ENCODE results near the gene NBEAL2. TPM values are rescaled to one million over a fixed set of nuclear protein-coding genes. Genes with fewer than 3 reads are reported as not detected.

Gene NBEAL2
- total and polyA plus RNA-seq, 10 of the 15 experiments (the other 5 are each of a cell fraction or from before 2014, with no cell fraction given): 0.07 to 127 (median 29.4) TPM

- DNase-seq (ENCODE audit: low read depth, low spot score): no peak
- ChIA-PET POLR2A (no interaction called here), RAD21 (ENCODE audit: unreplicated experiment) (no interaction called here), SMC1A (ENCODE audit: uncharacterized antibody, unreplicated experiment) (no interaction called here), CTCF (no interaction called here)
- Histone ChIP-seq H3K4me1 (ENCODE audit: control insufficient read depth, insufficient read depth, low read length) (no peaks in the 10 kb centered on the region), H3K4me2 (ENCODE audit: control insufficient read depth, insufficient read depth) (no peak overlapping the region), H3K9ac (ENCODE audit: control insufficient read depth, insufficient read depth, low read length) (no peak overlapping the region), H3K27me3 (replicated peaks in 1 of 2; ENCODE audit: control insufficient read depth in 2 of 2, insufficient read depth in 2 of 2, low read length in 1 of 2) (no peaks in the 10 kb centered on the region), H2AFZ (ENCODE audit: control insufficient read depth, low read depth, low read length) (no peak overlapping the region), H3K27ac (ENCODE audit: control insufficient read depth, insufficient read depth) (no peak overlapping the region), H3K9me3 (replicated peaks; ENCODE audit: control insufficient read depth, insufficient read depth, low read length) (no peaks in the 10 kb centered on the region), H4K20me1 (ENCODE audit: control insufficient read depth, insufficient read depth) (no peaks in the 10 kb centered on the region), H3K4me3 (no peak overlapping the region), H3K36me3 (ENCODE audit: control insufficient read depth in 2 of 2, insufficient read depth in 2 of 2, low read length in 1 of 2) (peaks cover 23 to 52% of the 10 kb centered on the region in 2 experiments; a peak in 3 of 4 replicates), H3K79me2 (ENCODE audit: control insufficient read depth, insufficient read depth, low read length) (no peaks in the 10 kb centered on the region)
- ATAC-seq: no peak
- intact Hi-C loops (cut with micrococcal nuclease; ENCODE audit: unreplicated experiment): no loop called here
- BruUV-seq (replicated peaks): no TSS peak
- TF ChIP-seq CBFB (IDR thresholded peaks at IDR 0.05; ENCODE audit: low read depth) (no peak), HDGF (IDR thresholded peaks at IDR 0.05) (no peak), ZBTB4 (CRISPR knock-in tag; IDR thresholded peaks at IDR 0.05) (no peak), NBN (IDR thresholded peaks at IDR 0.05) (no peak), RUNX3 (IDR thresholded peaks at IDR 0.05; ENCODE audit: low read length) (no peak), CREM (IDR thresholded peaks at IDR 0.05; ENCODE audit: low read depth) (no peak), ATF7 (IDR thresholded peaks at IDR 0.05; ENCODE audit: low read depth) (no peak)
- FAIRE-seq: no peak
- in situ Hi-C loops (cut with MboI): no loop called here
- WGBS (ENCODE audit: insufficient coverage, insufficient replicate concordance, low lambda C conversion rate, missing lambda C conversion rate): 97% methylated on average over 16 of the region's 16 CpGs
Observed at GRCh38 chr3:47001731-47002170, 22.3 kb downstream of the NBEAL2 start.

Measured in GM12878 (cell line).